Posterior vena cava (tissue), 2 donors: ENCODE measurements around the gene ZSWIM8. TPM values are rescaled to one million over a fixed set of nuclear protein-coding genes. Genes with fewer than 3 reads are reported as not detected.

Experiments
- total RNA-seq, 2 donors: library from RNA; stranded (reverse); fragmentation: NEBNext Ultra II Directional; extraction: Animal tissue kit (Norgen Biotek cat#: 25700); gene quantifications; one replicate each; pipeline ENCODE4 v1.2.1, GENCODE V29; 2021
- donor health status: DM: yes; HTN: yes; CAD: no.
- donor health status: DM: yes; HTN: yes; CAD: no.

The ZSWIM8 gene
- total RNA-seq, 2 donors from 2014 or later: 73.4 to 92.0 TPM

Other genes starting within 250 kb of the ZSWIM8 start
- gene USP54, start 194.3 kb upstream of the ZSWIM8 start, total RNA-seq: 10 to 100 TPM; 53.9 to 58.3 TPM
- gene MYOZ1, start 144.1 kb upstream of the ZSWIM8 start, total RNA-seq: 1 to 10 TPM; 2.8 to 3.3 TPM
- gene SYNPO2L, start 129.6 kb upstream of the ZSWIM8 start, total RNA-seq: 1 to 10 TPM; 3.1 to 4.7 TPM
- 1 to 10 TPM; 7.3 to 7.8 TPM for gene AGAP5, start 87.5 kb upstream of the ZSWIM8 start, total RNA-seq
- 10 to 100 TPM; 51.3 to 51.4 TPM for gene SEC24C, start 41.2 kb upstream of the ZSWIM8 start, total RNA-seq
- 10 to 100 TPM; 15.1 to 18.8 TPM for gene CHCHD1, start 3.6 kb upstream of the ZSWIM8 start, total RNA-seq
- gene NDST2, start 26.0 kb downstream of the ZSWIM8 start, total RNA-seq: 10 to 100 TPM; 23.4 to 24.4 TPM
- gene CAMK2G, start 88.9 kb downstream of the ZSWIM8 start, total RNA-seq: 10 to 100 TPM; 70.1 to 78.8 TPM
- 10 to 100 TPM; 34.2 to 36.7 TPM for gene PLAU, start 125.5 kb downstream of the ZSWIM8 start, total RNA-seq
- gene VCL, start 212.5 kb downstream of the ZSWIM8 start, total RNA-seq: 100 to 1,000 TPM; 419 to 480 TPM